CMK (cell line): ENCODE measurements around the gene PSTPIP2.
A peak's percentile ranks its signal among the peaks of the same experiment; 100 is the strongest.
"Not testable (repeated sequence)": the region's sequence is repeated elsewhere in the genome, so short reads cannot be mapped to it uniquely, and the experiment has no call there.

Source experiments
- DNase-seq: peaks from one replicate; pipeline ENCODE4 v3.0.0-alpha.2; 2010; ENCODE audit warnings: low read depth

Gene PSTPIP2

DNA sequence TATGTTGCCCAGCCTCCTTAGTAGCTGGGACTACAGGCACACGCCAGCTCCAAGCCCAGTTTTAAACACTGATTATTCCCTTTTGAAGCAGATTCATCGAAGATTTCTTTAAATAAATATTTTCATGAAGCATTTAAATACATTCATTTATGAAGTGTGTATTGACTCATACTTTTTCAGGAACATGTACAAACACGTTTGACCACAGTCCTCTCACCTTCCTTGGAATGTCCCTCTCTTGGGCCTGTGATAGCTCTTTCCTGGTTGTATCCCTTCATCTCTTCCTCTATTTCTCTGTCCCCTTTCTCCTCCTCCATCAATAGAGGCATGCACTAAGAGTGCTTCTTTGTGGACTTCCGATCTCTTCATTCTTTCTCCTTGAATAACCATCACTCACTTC is 2.5 kb downstream of the PSTPIP2 start:
- DNase-seq: no peak

DNA sequence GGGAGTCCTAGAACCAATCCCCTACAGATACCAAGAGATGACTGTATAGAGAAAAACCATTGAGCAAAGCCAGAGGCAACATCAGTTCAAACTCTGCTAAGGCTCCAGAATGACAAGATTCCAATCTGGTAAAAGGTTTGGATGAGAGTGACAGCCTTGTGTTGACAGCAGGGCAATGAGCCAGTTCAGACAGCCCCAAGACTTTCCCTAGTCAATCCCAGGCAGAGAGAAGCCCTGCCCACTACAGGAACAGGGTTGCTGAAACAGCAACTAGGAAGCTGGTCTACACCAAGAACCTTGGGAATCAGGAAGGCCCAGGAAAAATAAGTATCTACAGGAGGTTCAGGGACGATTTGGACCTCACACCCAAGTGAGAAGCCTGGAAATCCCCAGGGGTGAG is 3.3 kb downstream of the PSTPIP2 start:
- no peak for DNase-seq

- no peak for DNase-seq
These were observed 4.5 kb downstream of the PSTPIP2 start for GRCh38 chr18:46067438-46068007.

DNA sequence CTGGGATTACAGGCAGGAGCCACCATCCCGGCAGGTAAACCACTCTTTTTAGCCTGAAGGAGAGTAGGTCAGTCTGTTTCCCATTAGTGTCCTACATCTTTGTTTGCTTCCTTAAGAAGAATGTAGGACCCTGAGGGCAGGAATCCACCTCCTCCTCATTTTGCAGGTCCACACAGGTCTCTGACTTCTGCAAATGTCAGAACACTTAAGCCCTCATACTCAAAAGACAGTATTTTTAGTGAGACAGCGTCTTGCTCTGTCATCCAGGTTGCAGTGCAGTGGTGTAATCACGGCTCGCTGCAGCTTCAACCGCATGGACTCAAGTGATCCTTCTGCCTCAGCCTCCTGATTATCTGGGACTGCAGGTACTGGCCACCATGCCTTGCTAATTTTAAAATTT is 9.3 kb downstream of the PSTPIP2 start:
- no peak for DNase-seq

- no peak for DNase-seq
These were observed 10.3 kb downstream of the PSTPIP2 start for GRCh38 chr18:46061796-46062195.

DNA sequence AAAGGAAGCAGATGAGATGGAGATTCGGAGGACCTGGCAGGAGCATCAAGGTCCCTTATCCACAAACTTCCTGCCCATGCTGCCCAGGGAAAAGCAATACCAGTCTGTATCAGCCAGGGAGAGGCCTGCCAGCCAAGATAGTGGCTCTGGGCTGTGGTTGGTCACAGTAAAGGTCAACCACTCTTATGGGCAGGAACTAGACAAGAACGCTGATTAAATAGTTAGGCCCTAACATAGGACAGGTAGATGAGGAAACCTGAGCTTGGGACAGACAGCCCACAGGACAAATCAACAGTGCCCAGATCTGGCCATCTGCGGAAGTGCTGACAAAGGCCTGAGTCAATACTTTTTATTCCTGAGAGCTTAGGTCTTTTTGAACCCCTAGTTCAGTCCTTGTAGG is 10.7 kb downstream of the PSTPIP2 start:
- peak; percentile 86 for DNase-seq

DNA sequence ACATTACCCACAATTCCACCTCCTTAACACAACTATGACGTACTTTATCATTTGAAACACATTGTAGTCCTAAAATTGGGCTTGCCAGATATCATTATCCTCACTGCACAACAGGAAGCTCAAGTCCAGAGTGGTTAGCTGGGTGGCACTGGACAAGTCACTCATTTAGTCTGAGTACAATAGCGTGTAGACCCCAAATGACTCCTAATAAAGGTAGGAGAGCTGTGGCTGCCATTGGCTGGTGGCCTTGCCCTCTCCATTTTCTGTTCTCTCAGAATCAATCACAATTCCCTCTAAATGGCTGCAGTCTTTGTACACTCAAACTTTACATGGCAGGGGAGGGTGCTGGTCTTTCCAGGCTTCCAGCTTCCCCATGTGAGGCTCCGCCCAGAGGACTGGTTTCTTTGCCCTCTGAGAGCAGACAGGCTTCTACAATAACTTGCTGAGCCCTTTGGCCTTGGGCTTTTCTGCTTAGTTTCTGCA is 11.7 kb downstream of the PSTPIP2 start:
- peak; percentile 74 for DNase-seq

GRCh38 chr18:46055838-46056230 is 16.2 kb downstream of the PSTPIP2 start:
- DNase-seq: no peak

- no peak for DNase-seq
These were observed 16.9 kb downstream of the PSTPIP2 start for GRCh38 chr18:46054956-46055837.

DNA sequence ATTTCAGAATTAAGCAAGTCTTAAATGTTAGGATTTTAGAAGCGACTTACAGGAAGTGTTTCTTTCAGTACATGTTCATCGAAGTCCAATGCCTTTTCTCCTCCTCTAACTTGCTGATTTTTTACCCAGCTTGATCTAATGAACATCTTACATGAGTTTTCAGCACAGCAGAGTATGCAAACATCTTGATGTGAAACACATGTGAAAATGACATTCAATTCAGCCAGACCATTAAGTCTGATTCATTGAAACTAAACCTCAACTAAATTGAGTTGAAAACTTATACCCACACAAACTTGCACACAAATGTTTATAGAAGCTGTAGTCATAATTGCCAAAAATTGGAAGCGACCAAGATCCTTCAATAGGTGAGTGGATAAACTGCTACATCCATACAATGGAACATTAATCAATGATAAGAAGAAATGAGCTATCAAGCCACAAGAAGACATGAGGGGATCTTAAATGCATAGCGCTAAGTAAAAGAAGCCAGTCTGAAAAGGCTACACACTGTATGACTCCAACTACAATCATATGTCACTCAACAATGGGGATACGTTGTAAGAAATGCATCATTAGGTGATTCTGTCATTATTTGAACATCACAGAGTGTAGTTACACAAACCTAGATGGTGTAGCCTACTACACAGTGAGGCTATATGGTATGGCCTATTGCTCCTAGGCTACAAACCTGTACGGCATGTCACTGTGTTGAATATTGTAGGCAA is 18.5 kb downstream of the PSTPIP2 start:
- no peak for DNase-seq

DNA sequence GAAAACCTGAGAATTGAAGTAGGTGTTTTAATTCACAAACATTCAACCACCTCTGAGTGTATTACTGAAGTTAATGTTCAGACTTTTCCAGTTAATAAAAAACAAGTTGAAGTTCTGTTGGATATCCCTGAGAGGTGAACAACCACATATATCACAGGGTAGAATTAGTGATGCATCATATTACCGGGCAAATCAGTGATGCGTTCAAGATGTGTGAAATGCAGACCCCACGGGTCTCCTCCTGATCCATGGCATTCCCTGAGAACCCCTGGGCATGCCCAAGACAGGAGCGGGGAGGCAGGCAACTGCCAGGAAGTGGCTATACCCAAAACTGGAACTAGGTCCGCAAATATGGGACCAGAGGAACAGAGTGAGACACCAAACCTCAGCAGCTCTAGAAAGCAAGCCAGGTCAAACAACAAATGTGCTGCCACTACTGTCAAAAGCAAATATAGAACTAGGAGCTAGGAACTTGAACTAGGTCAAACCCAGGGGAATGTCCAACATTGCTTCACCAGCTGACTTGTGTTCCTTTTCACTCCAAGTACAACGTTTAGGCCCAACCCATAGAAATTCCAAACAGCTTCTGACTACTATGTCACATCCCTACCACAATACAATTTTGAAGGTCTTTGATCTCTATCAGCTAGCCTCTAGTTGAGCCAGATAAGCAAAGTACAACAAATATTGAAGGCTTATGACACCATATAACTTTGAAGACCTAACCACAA is 20.2 kb downstream of the PSTPIP2 start:
- DNase-seq: peak; percentile 18

- DNase-seq: no peak
These were observed 21.8 kb downstream of the PSTPIP2 start for GRCh38 chr18:46050268-46050667.

DNA sequence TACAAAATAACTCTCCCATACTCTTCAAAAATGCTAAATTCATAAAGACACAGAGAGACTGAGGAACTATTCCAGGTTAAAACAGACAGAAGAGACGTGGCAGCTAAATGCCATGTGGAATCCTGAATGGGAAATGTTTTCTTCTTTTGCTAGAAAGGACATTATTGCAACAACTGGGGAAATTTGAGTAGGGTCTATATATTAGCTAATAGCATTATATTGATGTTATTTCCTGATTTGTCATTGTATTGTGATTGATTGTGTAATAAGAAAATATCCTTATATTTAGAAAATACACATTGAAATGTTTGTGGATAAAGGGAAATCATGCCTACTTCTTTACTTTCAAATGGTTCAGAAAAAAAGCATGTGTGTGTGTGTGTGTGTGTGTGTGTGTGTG is 23.4 kb downstream of the PSTPIP2 start:
- DNase-seq: no peak

- DNase-seq: not testable (repeated sequence)
These were observed 24.7 kb downstream of the PSTPIP2 start for GRCh38 chr18:46047369-46047768.

DNA sequence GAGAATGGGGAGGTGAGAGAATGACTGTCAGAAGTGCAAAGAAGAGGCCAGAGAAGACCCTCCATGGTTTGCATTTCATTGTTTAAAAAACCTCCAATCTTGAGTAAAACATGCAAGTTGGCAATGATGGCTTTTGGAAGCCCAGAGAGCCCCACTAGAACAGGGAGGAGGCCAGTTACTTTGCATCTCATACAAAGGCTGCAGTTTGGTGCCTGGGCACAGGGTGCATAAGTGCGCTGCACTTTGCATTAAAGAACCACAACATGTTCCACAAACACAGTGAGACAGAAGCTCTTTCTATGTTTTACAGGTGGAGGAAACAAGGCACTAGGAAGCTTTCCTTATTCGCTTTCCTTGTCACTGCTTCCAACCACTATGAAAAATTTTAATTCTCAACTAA is 25.4 kb downstream of the PSTPIP2 start:
- no peak for DNase-seq

- DNase-seq: no peak
These were observed 25.9 kb downstream of the PSTPIP2 start for GRCh38 chr18:46046126-46046525.

GRCh38 chr18:46042571-46043123 is 29.4 kb downstream of the PSTPIP2 start:
- DNase-seq: no peak

GRCh38 chr18:46040747-46041104 is 31.3 kb downstream of the PSTPIP2 start:
- no peak for DNase-seq

GRCh38 chr18:46040033-46040746 is 31.9 kb downstream of the PSTPIP2 start:
- DNase-seq: no peak

GRCh38 chr18:46037512-46038305 is 34.4 kb downstream of the PSTPIP2 start:
- no peak for DNase-seq
